GM13976 (cell line): ENCODE results near the gene ZNF829.

Experiments used
- DNase-seq: peaks from one replicate; pipeline ENCODE4 v3.0.0; 2012; ENCODE audit warnings: low spot score
- CTCF ChIP-seq: IDR thresholded peaks from 2 replicates; pipeline ENCODE4 v1.5.1; 2012; ENCODE audit warnings: borderline replicate concordance, mild to moderate bottlenecking; ENCODE audit not compliant: insufficient read depth; ENCODE audit errors: extremely low read depth, missing control alignments, control extremely low read depth
- in situ Hi-C: fragments of 300-500 bp; cut with MboI; formaldehyde crosslinking; loops from one replicate; pipeline ENCODE4 v1.12.0; 2022; ENCODE audit warnings: low sequenced_read_pairs, mixed read lengths, inconsistent platforms; ENCODE audit not compliant: unreplicated experiment

The ZNF829 gene

GRCh38 chr19:36851898-36852297, 64.2 kb downstream of the ZNF829 start:
- no peak for TF ChIP-seq CTCF
- in situ Hi-C loops, result no loop called here
- no peak for DNase-seq

GRCh38 chr19:36850559-36851442, 65.3 kb downstream of the ZNF829 start, which contains the start of gene ZNF345:
ZNF345 (plus strand) TSS chr19:36850876; CDS start chr19:36876831, 25,955 bp downstream.
- TF ChIP-seq CTCF, result no peak
- DNase-seq, result peak; percentile 90
- in situ Hi-C loops, result no loop called here

- DNase-seq, result peak; percentile 89
- in situ Hi-C loops, result no loop called here
- no peak for TF ChIP-seq CTCF
Measured at GRCh38 chr19:36849701-36850558, 66.2 kb downstream of the ZNF829 start.

GRCh38 chr19:36847968-36848367, 68.1 kb downstream of the ZNF829 start:
- DNase-seq, result no peak
- TF ChIP-seq CTCF, result no peak
- in situ Hi-C loops, result no loop called here

GRCh38 chr19:36838784-36839324, 77.2 kb downstream of the ZNF829 start:
- no peak for DNase-seq
- in situ Hi-C loops, result no loop called here
- no peak for TF ChIP-seq CTCF
